K562 (cell line): Measurements from ENCODE around the gene PALM3. TPM values are rescaled to one million over a fixed set of nuclear protein-coding genes. Genes with fewer than 3 reads are reported as not detected.

Source experiments
- CHD7 ChIP-seq: fragments of 200-600 bp; sonication (generic); IDR thresholded peaks from one replicate; pipeline ENCODE4 v1.6.1; 2012; ENCODE audit warnings: mild to moderate bottlenecking, low read depth, low read length, inconsistent platforms
- CREBBP ChIP-seq: IDR thresholded peaks from one replicate; pipeline ENCODE4 v1.6.1; 2012; ENCODE audit warnings: low read depth, mild to moderate bottlenecking, control low read depth, inconsistent platforms, low read length
- TAF9B ChIP-seq: fragments of 450-650 bp; IDR thresholded peaks from 2 replicates; pipeline ENCODE4 v1.6.1; 2018; ENCODE audit warnings: mild to moderate bottlenecking; ENCODE audit not compliant: partially characterized antibody
- THAP12 ChIP-seq: fragments of 250-450 bp; sonication (Bioruptor Pico); IDR thresholded peaks from 2 replicates; pipeline ENCODE4 v1.9.0; 2021; ENCODE audit warnings: mild to moderate bottlenecking, inconsistent platforms
- ZNF146 ChIP-seq: IDR thresholded peaks from one replicate; pipeline ENCODE4 v1.6.1; 2018; ENCODE audit warnings: missing compliant biosample characterization; ENCODE audit not compliant: unreplicated experiment
- polyA plus RNA-seq, 8 experiments: library from polyadenylated mRNA; depleted of rRNA in 4 of 8; stranded (reverse) in 5 of 8; unstranded in 3 of 8; fragments of >200 nt; fragmentation: Nextera tagmentation in 2 of 8; fragmentation: Illumina TruSeq in 1 of 8; extraction: Ambion mirVana in 2 of 8; extraction: Trizol in 1 of 8; gene quantifications; 2 replicates each; pipeline versions ENCODE4 v1.2.1 to v1.2.3, GENCODE V29; 2011 to 2014; ENCODE audit warnings: inconsistent platforms in 1 of 8, missing spikeins in 1 of 8
- total RNA-seq, 7 experiments: library from RNA; depleted of rRNA in 6 of 7; stranded (reverse); fragments of >200 nt in 6 of 7; fragmentation: Illumina TruSeq in 2 of 7; extraction: Trizol in 2 of 7; gene quantifications; 2 replicates each; pipeline versions ENCODE4 v1.2.1 to v1.2.3, GENCODE V29; 2011 to 2021; ENCODE audit warnings: low replicate concordance in 1 of 7

The PALM3 gene
- total and polyA plus RNA-seq, 9 of the 15 experiments (the other 6 are each of a cell fraction or from before 2014, with no cell fraction given): 0.07 to 9.3 (median 3.3) TPM

DNA sequence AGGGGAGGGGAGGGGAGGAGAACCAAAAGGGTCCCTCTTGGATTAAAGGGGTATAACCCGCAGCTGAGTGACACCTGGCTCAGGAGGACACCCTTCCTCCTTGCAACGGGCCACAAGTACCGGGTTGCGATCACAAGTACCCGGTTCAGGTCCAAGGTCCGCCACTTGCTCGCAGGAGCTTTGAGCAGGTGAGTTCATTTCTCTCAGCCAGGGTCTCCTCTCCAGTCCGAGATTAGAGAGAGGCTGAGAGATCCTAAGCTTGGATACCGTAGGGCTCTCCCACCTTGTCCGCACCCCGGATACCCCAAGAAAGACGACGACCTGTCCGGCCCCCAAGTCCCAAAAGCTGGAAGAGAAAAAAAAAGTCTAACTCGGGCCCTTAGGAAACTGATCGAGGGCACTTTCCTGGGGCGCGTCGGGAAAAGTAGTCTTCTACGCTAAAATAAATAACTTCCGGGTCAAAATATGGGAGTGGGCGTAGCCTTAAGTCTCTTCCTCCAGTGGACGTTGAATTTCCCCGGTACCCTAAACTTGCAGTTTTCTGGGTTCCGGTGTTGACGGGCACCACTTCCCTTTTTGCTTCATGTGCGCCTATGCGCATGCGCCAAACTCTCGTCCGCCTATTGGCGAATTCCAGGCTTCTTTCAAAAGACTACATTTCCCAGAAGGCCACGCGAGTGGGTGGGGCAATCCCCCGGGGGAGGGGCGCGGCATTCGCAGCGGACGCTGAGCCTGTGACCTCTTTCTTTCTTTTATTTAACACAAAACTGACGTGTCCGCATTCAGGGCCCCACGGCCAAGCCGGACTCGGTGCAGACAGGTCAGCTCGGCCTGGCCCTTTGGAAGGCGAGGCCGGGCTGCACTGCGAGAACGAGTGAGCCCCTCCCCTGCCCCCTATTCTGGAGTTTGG, 19.3 kb upstream of the PALM3 start (continued):
- no peak for TF ChIP-seq CHD7
- TF ChIP-seq THAP12 (CRISPR knock-in tag): no peak
- TF ChIP-seq ZNF146 (CRISPR knock-in tag): no peak
- TF ChIP-seq CREBBP: no peak
- no peak for TF ChIP-seq TAF9B
- TF ChIP-seq, all 486 proteins: peak for 112
